ENCODE results near the gene USP3. TPM values are rescaled to one million over a fixed set of nuclear protein-coding genes. Genes with fewer than 3 reads are reported as not detected.

USP3 gene
- total and polyA plus RNA-seq, 11 donors: 7.1 to 30.8 (median 18.4) TPM

DNA sequence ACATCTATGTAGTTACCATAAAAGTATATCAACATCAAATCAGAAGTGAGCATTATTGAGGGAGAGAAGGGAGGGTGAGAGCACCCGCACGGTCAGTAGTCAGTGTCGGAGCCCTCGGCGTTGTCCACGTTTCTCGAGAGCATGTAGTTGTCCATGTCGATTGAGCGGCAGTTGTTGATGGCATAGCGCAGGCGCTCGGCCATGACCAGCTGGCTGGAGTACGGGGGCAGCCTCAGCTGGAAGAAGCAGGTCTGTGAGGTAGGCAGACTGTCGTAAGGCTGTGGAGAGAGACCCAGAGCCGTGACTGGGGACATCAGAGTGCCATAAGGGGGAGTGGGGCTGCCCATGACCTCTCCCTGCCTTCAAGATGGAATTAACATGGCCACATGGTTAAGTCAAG lies 104.6 kb downstream of the USP3 start:
- peak overlapping the region in 1 of 12 donors; percentile 80 for H3K27ac ChIP-seq
- DNase-seq (no peak), ATAC-seq (no peak)
- intact Hi-C loops (cut with DNase I): loop anchor here in 1 of 10 donors (10.0 kb wide), 1 partner anchor 324 kb away; no protein-coding TSS in a partner anchor
- TF ChIP-seq, protein P1, sequence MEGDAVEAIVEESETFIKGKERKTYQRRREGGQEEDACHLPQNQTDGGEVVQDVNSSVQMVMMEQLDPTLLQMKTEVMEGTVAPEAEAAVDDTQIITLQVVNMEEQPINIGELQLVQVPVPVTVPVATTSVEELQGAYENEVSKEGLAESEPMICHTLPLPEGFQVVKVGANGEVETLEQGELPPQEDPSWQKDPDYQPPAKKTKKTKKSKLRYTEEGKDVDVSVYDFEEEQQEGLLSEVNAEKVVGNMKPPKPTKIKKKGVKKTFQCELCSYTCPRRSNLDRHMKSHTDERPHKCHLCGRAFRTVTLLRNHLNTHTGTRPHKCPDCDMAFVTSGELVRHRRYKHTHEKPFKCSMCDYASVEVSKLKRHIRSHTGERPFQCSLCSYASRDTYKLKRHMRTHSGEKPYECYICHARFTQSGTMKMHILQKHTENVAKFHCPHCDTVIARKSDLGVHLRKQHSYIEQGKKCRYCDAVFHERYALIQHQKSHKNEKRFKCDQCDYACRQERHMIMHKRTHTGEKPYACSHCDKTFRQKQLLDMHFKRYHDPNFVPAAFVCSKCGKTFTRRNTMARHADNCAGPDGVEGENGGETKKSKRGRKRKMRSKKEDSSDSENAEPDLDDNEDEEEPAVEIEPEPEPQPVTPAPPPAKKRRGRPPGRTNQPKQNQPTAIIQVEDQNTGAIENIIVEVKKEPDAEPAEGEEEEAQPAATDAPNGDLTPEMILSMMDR (IDR thresholded peaks at IDR 0.05): no peak
- no peak for TF ChIP-seq POLR2A (IDR thresholded peaks at IDR 0.05)
- H3K4me1 ChIP-seq: peaks cover 0 to 37% (median 13%) of the 10 kb centered on the region in 12 donors
- H3K36me3 ChIP-seq: peaks cover 0 to 77% (median 64%) of the 10 kb centered on the region in 9 donors
- H3K27me3 ChIP-seq: no peaks in the 10 kb centered on the region
- H3K4me3 ChIP-seq: no peak overlapping the region
- 92 to 94% (median 93%) methylated on average over 14 to 15 of the region's 15 CpGs for WGBS, 4 donors
- no peaks in the 10 kb centered on the region for H3K9me3 ChIP-seq

GRCh38 chr15:63609448-63609847 lies 105.1 kb downstream of the USP3 start:
- Histone ChIP-seq H3K4me3 (no peak overlapping the region), H3K27ac (peak overlapping the region in 1 of 12 donors; percentile 80), H3K36me3 (peaks cover 0 to 81% (median 69%) of the 10 kb centered on the region in 9 donors), H3K9me3 (no peaks in the 10 kb centered on the region), H3K27me3 (no peaks in the 10 kb centered on the region), H3K4me1 (peaks cover 0 to 37% (median 11%) of the 10 kb centered on the region in 12 donors)
- DNase-seq (no peak), ATAC-seq (no peak)
- intact Hi-C loops (cut with DNase I): loop anchor here in 1 of 10 donors (10.0 kb wide), 1 partner anchor 325 kb away; no protein-coding TSS in a partner anchor
- TF ChIP-seq POLR2A (IDR thresholded peaks at IDR 0.05): no peak
- TF ChIP-seq, protein P1 (IDR thresholded peaks at IDR 0.05): no peak
- WGBS, 4 donors: 89 to 97% (median 92%) methylated on average over 6 of the region's 6 CpGs

GRCh38 chr15:63610209-63610841 lies 105.9 kb downstream of the USP3 start:
- no peaks in the 10 kb centered on the region for H3K27me3 ChIP-seq
- no peak overlapping the region for H3K4me3 ChIP-seq
- intact Hi-C loops (cut with DNase I): loop anchor here in 2 of 10 donors (5.0 to 10.0 kb wide), 2 partner anchors 454 to 457 kb away; no protein-coding TSS in a partner anchor
- no peak for TF ChIP-seq POLR2A (IDR thresholded peaks at IDR 0.05)
- TF ChIP-seq, protein P1 (IDR thresholded peaks at IDR 0.05): peak; percentile 36 to 72 (median 59)
- H3K27ac ChIP-seq: peak overlapping the region in 9 of 12 donors; percentile 22 to 80 (median 33)
- ATAC-seq (peak; percentile 59 to 76 (median 75)), DNase-seq (peak in 4 of 5 donors; percentile 38 to 65 (median 52))
- 3 to 5% (median 5%) methylated on average over 6 of the region's 6 CpGs for WGBS, 4 donors
- H3K36me3 ChIP-seq: peaks cover 0 to 90% (median 77%) of the 10 kb centered on the region in 9 donors
- no peaks in the 10 kb centered on the region for H3K9me3 ChIP-seq
- H3K4me1 ChIP-seq: peaks cover 0 to 35% (median 10%) of the 10 kb centered on the region in 12 donors

DNA sequence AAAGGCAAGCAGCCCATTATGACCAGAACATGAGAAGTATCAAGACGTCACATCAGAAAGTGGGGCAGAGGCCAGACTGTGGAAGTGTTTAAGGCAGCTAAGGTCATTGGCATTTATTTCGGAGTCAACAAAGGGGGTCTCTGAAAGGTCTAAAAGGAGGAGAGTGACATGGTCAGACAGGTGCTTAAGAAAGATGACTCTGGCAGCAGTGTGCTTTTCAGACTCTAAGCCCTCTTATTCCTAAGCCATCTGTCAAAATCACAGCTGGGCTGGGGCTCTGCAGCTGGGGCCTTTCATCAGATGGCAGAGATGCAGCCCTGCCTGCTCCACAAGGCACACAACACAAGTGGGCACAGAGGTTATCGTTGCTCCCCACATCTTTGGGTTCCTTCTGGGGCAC lies 106.8 kb downstream of the USP3 start:
- ATAC-seq (no peak), DNase-seq (no peak)
- peaks cover 0 to 97% (median 85%) of the 10 kb centered on the region in 9 donors for H3K36me3 ChIP-seq
- intact Hi-C loops (cut with DNase I): loop anchor here in 2 of 10 donors (5.0 to 10.0 kb wide), 2 partner anchors 454 to 456 kb away; no protein-coding TSS in a partner anchor
- 70 to 83% (median 78%) methylated on average over 3 of the region's 3 CpGs for WGBS, 4 donors
- peaks cover 0 to 27% (median 10%) of the 10 kb centered on the region in 12 donors for H3K4me1 ChIP-seq
- H3K27ac ChIP-seq: peak overlapping the region in 3 of 12 donors; percentile 43 to 80 (median 78)
- no peak overlapping the region for H3K4me3 ChIP-seq
- H3K9me3 ChIP-seq: no peaks in the 10 kb centered on the region
- H3K27me3 ChIP-seq: no peaks in the 10 kb centered on the region
- TF ChIP-seq POLR2A (IDR thresholded peaks at IDR 0.05): no peak
- TF ChIP-seq, protein P1 (IDR thresholded peaks at IDR 0.05): no peak

Measured in heart left ventricle (tissue), 16 donors.